ENCODE data around the gene SLC2A11. TPM values are rescaled to one million over a fixed set of nuclear protein-coding genes. Genes with fewer than 3 reads are reported as not detected.

Gene SLC2A11
- total RNA-seq, 2 experiments from 2014 or later = 16.4 to 50.2 TPM

DNA sequence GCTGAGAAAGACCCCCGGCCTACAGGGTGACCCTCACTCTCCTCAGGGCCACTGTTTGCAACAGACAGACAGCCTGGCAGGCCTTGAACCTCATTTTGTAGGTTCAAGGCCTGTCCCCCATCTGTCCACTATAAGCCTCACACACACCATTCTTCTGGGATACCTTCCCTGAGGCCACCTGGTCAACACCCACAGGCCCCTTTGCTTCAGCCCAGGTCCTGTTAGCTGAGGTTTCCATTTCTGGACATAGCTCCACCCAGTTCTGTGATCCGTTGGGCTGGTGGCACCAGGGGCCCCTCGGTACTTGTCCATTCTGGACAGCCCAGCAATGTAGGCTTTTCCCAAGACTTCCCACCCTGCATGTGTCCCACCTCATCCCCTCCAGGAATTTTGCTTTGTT is 39.6 kb downstream of the SLC2A11 start:
- TF ChIP-seq, protein P1, sequence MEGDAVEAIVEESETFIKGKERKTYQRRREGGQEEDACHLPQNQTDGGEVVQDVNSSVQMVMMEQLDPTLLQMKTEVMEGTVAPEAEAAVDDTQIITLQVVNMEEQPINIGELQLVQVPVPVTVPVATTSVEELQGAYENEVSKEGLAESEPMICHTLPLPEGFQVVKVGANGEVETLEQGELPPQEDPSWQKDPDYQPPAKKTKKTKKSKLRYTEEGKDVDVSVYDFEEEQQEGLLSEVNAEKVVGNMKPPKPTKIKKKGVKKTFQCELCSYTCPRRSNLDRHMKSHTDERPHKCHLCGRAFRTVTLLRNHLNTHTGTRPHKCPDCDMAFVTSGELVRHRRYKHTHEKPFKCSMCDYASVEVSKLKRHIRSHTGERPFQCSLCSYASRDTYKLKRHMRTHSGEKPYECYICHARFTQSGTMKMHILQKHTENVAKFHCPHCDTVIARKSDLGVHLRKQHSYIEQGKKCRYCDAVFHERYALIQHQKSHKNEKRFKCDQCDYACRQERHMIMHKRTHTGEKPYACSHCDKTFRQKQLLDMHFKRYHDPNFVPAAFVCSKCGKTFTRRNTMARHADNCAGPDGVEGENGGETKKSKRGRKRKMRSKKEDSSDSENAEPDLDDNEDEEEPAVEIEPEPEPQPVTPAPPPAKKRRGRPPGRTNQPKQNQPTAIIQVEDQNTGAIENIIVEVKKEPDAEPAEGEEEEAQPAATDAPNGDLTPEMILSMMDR (conservative IDR thresholded peaks at IDR 0.05; ENCODE audit: low read length) = no peak
- no peak for TF ChIP-seq EZH2phosphoT487 (IDR thresholded peaks at IDR 0.05; ENCODE audit: borderline replicate concordance, low read depth, low read length)
- Histone ChIP-seq H4K20me1 (ENCODE audit: insufficient read depth, low read length) (peaks cover 9% of the 10 kb centered on the region; the same call in 1 of the 2 replicates), H2AFZ (ENCODE audit: low read length) (no peak overlapping the region), H3K9me2 (ENCODE audit: insufficient read depth, low read length) (no peaks in the 10 kb centered on the region), H3K4me2 (ENCODE audit: low read length) (no peak overlapping the region), H3K79me2 (ENCODE audit: insufficient read depth, low read depth, low read length) (peaks cover 21% of the 10 kb centered on the region; the same call in 1 of the 2 replicates), H3K4me3 (ENCODE audit: low read depth, low read length, poor library complexity, severe bottlenecking) (no peak overlapping the region), H3K36me3 (ENCODE audit: insufficient read depth, low read length) (peaks cover 55% of the 10 kb centered on the region), H3K4me1 (ENCODE audit: insufficient read depth, low read length, poor library complexity, severe bottlenecking) (peaks cover 25% of the 10 kb centered on the region), H3K9me3 (ENCODE audit: low read length) (no peaks in the 10 kb centered on the region), H3K27ac (ENCODE audit: low read depth, low read length, poor library complexity, severe bottlenecking) (no peak overlapping the region)
- no TSS peak for BruUV-seq (replicated peaks)
- DNase-seq (ENCODE audit: low spot score) = no peak
- POLR2A ChIA-PET = no interaction called here
- intact Hi-C loops (cut with micrococcal nuclease; ENCODE audit: unreplicated experiment) = no loop called here
- CTCF ChIA-PET (ENCODE audit: unreplicated experiment) = no interaction called here

DNA sequence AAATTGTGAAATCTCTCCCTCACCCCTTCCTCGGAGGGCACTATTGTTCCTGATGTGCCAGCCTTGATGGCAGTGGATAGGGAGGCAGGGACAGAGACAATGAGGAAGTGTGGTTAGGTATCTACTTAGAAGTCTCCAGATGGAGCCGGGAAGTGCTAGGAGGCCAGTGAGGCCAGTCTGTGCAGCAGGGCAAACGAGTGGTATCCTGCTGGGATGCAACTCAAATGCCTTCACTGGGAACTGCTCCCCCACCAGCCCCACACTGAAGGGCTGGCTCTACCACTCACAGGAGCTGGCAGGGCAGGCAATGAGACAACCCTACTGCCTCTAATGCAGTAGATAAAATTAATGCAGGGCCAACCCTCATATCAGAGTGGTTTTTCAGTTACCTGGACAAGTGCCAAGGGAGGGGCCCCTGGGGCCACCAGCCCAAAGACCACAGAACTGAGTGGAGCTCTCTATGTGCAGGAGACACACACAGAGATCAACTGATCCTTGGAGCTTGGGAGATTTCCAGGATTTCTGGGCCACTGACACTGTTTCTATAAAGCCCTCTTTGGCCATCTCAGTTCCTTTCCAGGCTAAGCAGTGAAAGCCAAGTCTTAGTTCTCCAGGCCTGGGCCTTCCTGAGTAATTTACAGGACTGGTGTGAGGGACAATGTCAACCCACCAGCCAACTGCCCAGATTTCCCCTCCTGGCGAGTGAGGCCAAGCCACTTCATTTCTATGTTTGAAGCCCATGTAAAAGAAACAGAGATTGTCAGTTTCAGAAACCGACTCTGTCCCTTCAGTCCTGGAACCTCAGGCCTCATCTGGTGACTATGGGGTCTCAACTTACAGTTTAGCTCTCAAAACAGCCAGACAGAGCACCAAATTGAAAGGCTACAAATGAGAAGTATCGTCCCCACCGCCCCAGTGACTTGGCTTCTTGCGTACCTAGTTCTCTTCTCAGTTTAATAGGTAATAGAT is 40.6 kb downstream of the SLC2A11 start:
- Histone ChIP-seq H3K9me3 (ENCODE audit: low read length) (no peaks in the 10 kb centered on the region), H4K20me1 (ENCODE audit: insufficient read depth, low read length) (peaks cover 9% of the 10 kb centered on the region; the same call in 1 of the 2 replicates), H3K4me1 (ENCODE audit: insufficient read depth, low read length, poor library complexity, severe bottlenecking) (peaks cover 18% of the 10 kb centered on the region), H3K4me3 (ENCODE audit: low read depth, low read length, poor library complexity, severe bottlenecking) (no peak overlapping the region), H3K36me3 (ENCODE audit: insufficient read depth, low read length) (peaks cover 55% of the 10 kb centered on the region), H3K27ac (ENCODE audit: low read depth, low read length, poor library complexity, severe bottlenecking) (no peak overlapping the region), H3K9me2 (ENCODE audit: insufficient read depth, low read length) (no peaks in the 10 kb centered on the region), H2AFZ (ENCODE audit: low read length) (no peak overlapping the region), H3K4me2 (ENCODE audit: low read length) (no peak overlapping the region), H3K79me2 (ENCODE audit: insufficient read depth, low read depth, low read length) (peaks cover 21% of the 10 kb centered on the region; the same call in 1 of the 2 replicates)
- CTCF ChIA-PET (ENCODE audit: unreplicated experiment) = no interaction called here
- intact Hi-C loops (cut with micrococcal nuclease; ENCODE audit: unreplicated experiment) = no loop called here
- POLR2A ChIA-PET = interaction anchor here (1.3 kb wide), 1 partner anchor 10 kb away, joined by 3 read pairs; no protein-coding TSS in a partner anchor
- BruUV-seq (replicated peaks) = no TSS peak
- no peak for DNase-seq (ENCODE audit: low spot score)
- TF ChIP-seq, protein P1 (conservative IDR thresholded peaks at IDR 0.05; ENCODE audit: low read length) = no peak
- TF ChIP-seq EZH2phosphoT487 (IDR thresholded peaks at IDR 0.05; ENCODE audit: borderline replicate concordance, low read depth, low read length) = no peak

Data from OCI-LY7 (cell line).